SU-DHL-6 (cell line): ENCODE measurements around the gene PLEKHJ1.

Experiments
- H2AFZ ChIP-seq: fragments of 200-600 bp; sonication (generic); 2 replicates; pipeline ENCODE4 v1.6.1; 2014; ENCODE audit warnings: low read depth, mild to moderate bottlenecking, moderate library complexity, mixed read lengths, antibody characterized with exemption, low read length; ENCODE audit not compliant: severe bottlenecking
- H3F3A ChIP-seq: fragments of 200-600 bp; shearing (Covaris generic); 2 replicates; pipeline ENCODE4 v1.6.0; 2016; ENCODE audit warnings: antibody characterized with exemption, mild to moderate bottlenecking; ENCODE audit not compliant: insufficient read depth
- H3K27ac ChIP-seq: fragments of 200-600 bp; sonication (generic); 2 replicates; pipeline ENCODE4 v1.5.1; 2016; ENCODE audit warnings: low read depth, mild to moderate bottlenecking, low read length, moderate library complexity, mixed read lengths
- H3K27me3 ChIP-seq: fragments of 200-600 bp; sonication (generic), shearing (Covaris generic); 2 replicates; pipeline ENCODE4 v1.6.0; 2014; ENCODE audit warnings: mild to moderate bottlenecking, low read length
- H3K36me3 ChIP-seq: fragments of 200-600 bp; sonication (generic); 2 replicates; pipeline ENCODE4 v1.6.1; 2014; ENCODE audit warnings: mild to moderate bottlenecking, low read length, mixed read lengths
- H3K4me2 ChIP-seq: fragments of 300-600, 200-600 bp; shearing (Covaris generic), sonication (generic); 2 replicates; pipeline ENCODE4 v1.6.0; 2014; ENCODE audit warnings: low read length, low read depth, mild to moderate bottlenecking; ENCODE audit not compliant: poor library complexity, severe bottlenecking
- H3K4me3 ChIP-seq: fragments of 200-600 bp; sonication (generic); 2 replicates; pipeline ENCODE4 v1.5.1; 2014; ENCODE audit warnings: antibody characterized with exemption, low read length, mild to moderate bottlenecking, mixed read lengths; ENCODE audit not compliant: insufficient read depth, poor library complexity, severe bottlenecking
- H3K79me2 ChIP-seq: fragments of 200-600 bp; sonication (generic); 2 replicates; pipeline ENCODE4 v1.6.1; 2014; ENCODE audit warnings: mild to moderate bottlenecking, low read length, moderate library complexity; ENCODE audit not compliant: insufficient read depth
- H3K9ac ChIP-seq: fragments of 200-600 bp; sonication (generic); 2 replicates; pipeline ENCODE4 v1.7.0; 2014; ENCODE audit warnings: mild to moderate bottlenecking, low read length
- H3K9me2 ChIP-seq: fragments of 200-600 bp; sonication (generic); replicated peaks from 2 replicates; pipeline ENCODE4 v1.6.1; 2014; ENCODE audit warnings: low read length; ENCODE audit not compliant: insufficient read depth
- H3K9me3 ChIP-seq: fragments of 200-600 bp; sonication (generic); 2 replicates; pipeline ENCODE4 v1.6.1; 2014; ENCODE audit warnings: low read length, mixed read lengths; ENCODE audit not compliant: insufficient read depth
- H4K20me1 ChIP-seq: fragments of 200-600 bp; sonication (generic); 2 replicates; pipeline ENCODE4 v1.6.1; 2014; ENCODE audit warnings: low read depth, mild to moderate bottlenecking, antibody characterized with exemption, low read length, moderate library complexity, mixed read lengths
- CTCF ChIP-seq: fragments of 200-600 bp; sonication (generic); IDR thresholded peaks from one replicate; pipeline ENCODE4 v1.5.1; 2017; ENCODE audit warnings: antibody characterized with exemption, mild to moderate bottlenecking, low read length, moderate library complexity; ENCODE audit not compliant: insufficient read depth, poor library complexity, severe bottlenecking
- EZH2phosphoT487 ChIP-seq: fragments of 200-600 bp; sonication (generic), shearing (Covaris generic); conservative IDR thresholded peaks from 2 replicates; pipeline ENCODE4 v1.6.1; 2018; ENCODE audit warnings: mild to moderate bottlenecking, antibody characterized with exemption, low read length, moderate library complexity, mixed read lengths

PLEKHJ1 gene

GRCh38 chr19:2249010-2249866, 13.1 kb upstream of the PLEKHJ1 start, which contains the start of gene AMH:
AMH (plus strand) TSS chr19:2249323; CDS start chr19:2249333, 10 bp downstream.
- TF ChIP-seq CTCF (no peak), EZH2phosphoT487 (no peak)
- Histone ChIP-seq H3K79me2 (no peaks in the 10 kb centered on the region), H3K27ac (no peak within 1 kb of the TSS)

GRCh38 chr19:2248136-2249009, 12.2 kb upstream of the PLEKHJ1 start:
- no peak overlapping the region for H3K4me3 ChIP-seq
- no peak for TF ChIP-seq CTCF
- no peak for TF ChIP-seq EZH2phosphoT487
- H4K20me1 ChIP-seq, result no peaks in the 10 kb centered on the region
- no peaks in the 10 kb centered on the region for H3K9me3 ChIP-seq
- peaks cover 3% of the 10 kb centered on the region; the same call in 1 of the 2 replicates for H3K79me2 ChIP-seq
- no peaks in the 10 kb centered on the region for H3K27me3 ChIP-seq
- H2AFZ ChIP-seq, result no peak overlapping the region
- no peaks in the 10 kb centered on the region for H3K36me3 ChIP-seq
- H3K4me2 ChIP-seq, result no peak overlapping the region
- H3K9ac ChIP-seq, result no peak overlapping the region
- no peak overlapping the region for H3K27ac ChIP-seq
- no peaks in the 10 kb centered on the region for H3K9me2 ChIP-seq
- 0 out of 2 replicates have a peak, but pooled peaks cover 10% of the 10 kb centered on the region for H3F3A ChIP-seq

More at GRCh38 chr19:2249010-2249866, 13.1 kb upstream of the PLEKHJ1 start, which contains the start of gene AMH:
- Histone ChIP-seq H3K36me3 (no peaks in the 10 kb centered on the region), H3K4me3 (no peak within 1 kb of the TSS), H3K9me2 (no peaks in the 10 kb centered on the region), H2AFZ (no peak within 1 kb of the TSS), H3K9ac (no peak within 1 kb of the TSS), H3K9me3 (no peaks in the 10 kb centered on the region), H3F3A (0 out of 2 replicates have a peak, but pooled peaks cover 18% of the 10 kb centered on the region), H3K27me3 (no peaks in the 10 kb centered on the region), H3K4me2 (no peak within 1 kb of the TSS), H4K20me1 (no peaks in the 10 kb centered on the region)

GRCh38 chr19:2247433-2248101, 11.4 kb upstream of the PLEKHJ1 start:
- Histone ChIP-seq H3K79me2 (peaks cover 11% of the 10 kb centered on the region), H3K27me3 (no peaks in the 10 kb centered on the region), H3F3A (0 out of 2 replicates have a peak, but pooled peaks cover 6% of the 10 kb centered on the region), H3K27ac (no peak overlapping the region), H3K36me3 (no peaks in the 10 kb centered on the region), H3K4me2 (no peak overlapping the region), H3K4me3 (no peak overlapping the region), H4K20me1 (no peaks in the 10 kb centered on the region; the same call in 1 of the 2 replicates), H3K9ac (no peak overlapping the region), H3K9me3 (no peaks in the 10 kb centered on the region), H2AFZ (no peak overlapping the region), H3K9me2 (no peaks in the 10 kb centered on the region)
- no peak for TF ChIP-seq EZH2phosphoT487
- no peak for TF ChIP-seq CTCF
